Activated CD4-positive, alpha-beta T cell treated with anti-CD3 and anti-CD28 coated beads for 24 hours (primary cell): Measurements from ENCODE around the gene SFXN1.

Experiments used
- DNase-seq, 2 donors: peaks; one replicate each; pipeline ENCODE4 v3.0.0-alpha.2; 2020; ENCODE audit warnings: low read depth in 2 of 2

The SFXN1 gene

DNA sequence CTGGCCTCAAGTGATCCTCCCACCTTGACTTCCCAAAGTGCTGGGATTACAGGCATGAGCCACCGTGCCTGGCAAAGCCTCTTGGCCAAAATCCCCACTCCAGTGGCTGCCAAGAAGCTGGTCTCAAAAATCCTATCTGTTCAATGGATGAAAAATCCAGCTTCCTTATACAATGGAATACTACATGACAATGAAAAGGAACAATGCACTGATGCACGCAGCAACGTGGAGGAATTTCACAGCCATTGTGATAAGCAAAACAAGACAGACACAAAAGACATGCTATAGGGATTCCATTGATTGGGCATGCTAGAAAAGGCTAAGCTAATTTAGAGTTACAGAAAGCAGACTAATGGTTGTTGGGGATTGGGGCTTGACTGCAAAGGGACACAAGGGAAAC is 13.1 kb upstream of the SFXN1 start:
- no peak for DNase-seq

- DNase-seq: no peak
These were observed 11.6 kb upstream of the SFXN1 start for GRCh38 chr5:175466700-175467318.

DNA sequence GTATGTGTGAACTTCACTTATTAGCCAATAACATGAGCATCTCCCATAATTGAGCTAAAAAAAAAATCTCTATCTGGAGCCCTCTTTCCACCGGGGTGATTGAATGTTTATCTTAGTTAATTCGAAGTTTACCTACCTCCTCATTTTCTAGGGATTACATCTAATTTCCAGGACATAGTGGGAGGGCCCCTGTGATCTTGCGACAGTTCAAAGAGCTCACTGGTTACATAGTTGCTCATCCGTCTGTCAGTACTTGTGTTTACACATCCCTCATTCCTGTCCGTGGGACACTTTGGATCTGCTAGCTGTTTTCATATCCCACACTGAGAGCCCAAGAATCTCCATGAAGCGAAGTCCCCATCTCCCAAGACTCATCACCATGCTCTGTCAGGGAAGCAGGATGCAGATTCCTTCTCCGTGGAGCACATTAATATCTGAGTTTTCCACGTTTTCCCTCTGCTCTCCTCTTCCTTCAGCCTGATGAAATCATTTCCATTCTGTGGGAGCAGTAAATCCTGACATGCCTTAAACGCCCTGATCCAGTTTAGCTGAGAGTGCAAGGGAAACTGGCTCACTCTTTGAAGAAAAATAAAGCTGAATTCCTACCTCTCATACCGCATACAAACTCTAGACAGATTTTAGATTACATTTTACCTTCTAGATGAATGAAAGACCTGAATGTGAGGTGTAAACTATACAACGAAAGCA is 10.2 kb upstream of the SFXN1 start:
- no peak for DNase-seq

DNA sequence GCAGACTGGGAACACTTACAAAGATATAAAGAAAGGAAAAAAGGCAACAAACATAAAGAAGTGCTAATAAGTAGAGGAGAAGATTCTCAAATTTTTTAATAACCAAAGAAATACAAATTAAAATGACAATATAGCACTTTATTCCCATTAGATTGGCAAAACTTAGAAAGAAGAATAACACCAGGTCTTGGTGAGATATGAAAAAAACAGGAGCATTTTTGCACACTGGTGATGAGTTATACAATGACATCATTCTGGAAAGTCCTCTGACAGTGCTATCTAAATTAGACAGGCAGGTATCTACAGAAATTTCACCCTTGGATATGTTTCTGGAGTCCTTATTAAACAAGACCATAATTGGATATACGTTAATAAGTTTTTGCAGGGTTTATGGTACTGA is 9.5 kb upstream of the SFXN1 start:
- DNase-seq: no peak

GRCh38 chr5:175469916-175470315 is 8.4 kb upstream of the SFXN1 start:
- no peak for DNase-seq

- DNase-seq: no peak
These were observed 7.6 kb upstream of the SFXN1 start for GRCh38 chr5:175470781-175471180.

- DNase-seq: no peak
These were observed 7.2 kb upstream of the SFXN1 start for GRCh38 chr5:175471196-175471595.

DNA sequence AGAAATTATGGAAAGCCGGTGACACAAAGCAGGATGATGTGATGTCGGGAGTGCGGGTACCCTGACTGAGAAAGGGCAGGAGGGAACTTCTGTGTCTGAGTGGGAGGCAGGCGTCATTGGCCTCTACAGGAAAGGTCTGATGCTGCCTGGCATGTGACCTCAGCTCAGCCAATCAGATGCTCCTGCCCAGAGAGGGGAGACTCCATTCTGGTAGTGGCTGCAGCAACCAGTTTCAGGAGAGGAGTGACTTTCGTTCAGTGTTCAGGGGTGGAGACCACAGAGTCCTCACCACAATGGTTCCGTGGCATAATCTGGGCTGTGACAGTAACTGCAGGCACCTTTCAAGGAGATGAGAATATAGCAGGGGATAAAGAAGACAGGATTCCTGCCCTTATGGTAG is 6.7 kb upstream of the SFXN1 start:
- peak in 1 of 2 donors; percentile 21 for DNase-seq

GRCh38 chr5:175472378-175472777 is 6.0 kb upstream of the SFXN1 start:
- no peak for DNase-seq

DNA sequence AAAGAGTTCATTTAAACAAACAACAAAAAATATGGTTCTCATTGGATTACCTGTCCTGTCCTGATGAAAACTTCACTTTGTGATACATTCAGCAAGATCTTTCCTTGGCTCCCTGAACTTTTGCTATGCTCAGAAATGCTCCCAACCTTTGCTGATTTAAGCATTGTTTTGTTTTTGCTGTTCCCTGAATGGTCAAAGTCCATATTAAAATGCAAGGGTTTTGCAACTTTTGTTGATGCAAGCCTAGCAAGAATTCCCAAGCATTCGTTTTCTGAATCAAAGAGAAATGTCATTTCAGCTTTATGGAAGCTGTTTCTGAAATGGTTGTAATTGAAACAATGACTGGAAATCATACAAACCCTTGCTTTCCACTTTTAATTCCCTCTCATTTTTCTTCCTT is 3.1 kb upstream of the SFXN1 start:
- no peak for DNase-seq

DNA sequence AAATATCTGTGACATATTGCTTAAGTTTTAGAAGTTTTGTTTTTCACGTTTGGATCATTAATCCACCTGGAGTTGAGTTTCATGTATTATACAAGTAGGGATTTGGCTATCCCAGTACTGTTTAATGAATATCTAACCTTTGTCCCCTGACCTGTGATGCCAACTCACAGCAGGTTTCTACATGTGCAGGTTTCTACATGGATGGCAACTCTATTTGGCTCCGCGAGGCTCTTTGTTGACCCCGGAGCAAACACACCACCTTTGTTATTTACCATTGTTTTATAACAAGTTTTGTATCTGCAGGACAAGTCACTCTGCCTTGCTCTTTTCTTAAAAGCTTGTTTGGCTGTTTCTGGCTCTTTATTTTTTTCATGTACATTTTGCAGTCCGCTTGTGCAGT is 920 bp upstream of the SFXN1 start:
- DNase-seq: no peak

- DNase-seq: no peak
These were observed 364 bp upstream of the SFXN1 start for GRCh38 chr5:175478008-175478383.

DNA sequence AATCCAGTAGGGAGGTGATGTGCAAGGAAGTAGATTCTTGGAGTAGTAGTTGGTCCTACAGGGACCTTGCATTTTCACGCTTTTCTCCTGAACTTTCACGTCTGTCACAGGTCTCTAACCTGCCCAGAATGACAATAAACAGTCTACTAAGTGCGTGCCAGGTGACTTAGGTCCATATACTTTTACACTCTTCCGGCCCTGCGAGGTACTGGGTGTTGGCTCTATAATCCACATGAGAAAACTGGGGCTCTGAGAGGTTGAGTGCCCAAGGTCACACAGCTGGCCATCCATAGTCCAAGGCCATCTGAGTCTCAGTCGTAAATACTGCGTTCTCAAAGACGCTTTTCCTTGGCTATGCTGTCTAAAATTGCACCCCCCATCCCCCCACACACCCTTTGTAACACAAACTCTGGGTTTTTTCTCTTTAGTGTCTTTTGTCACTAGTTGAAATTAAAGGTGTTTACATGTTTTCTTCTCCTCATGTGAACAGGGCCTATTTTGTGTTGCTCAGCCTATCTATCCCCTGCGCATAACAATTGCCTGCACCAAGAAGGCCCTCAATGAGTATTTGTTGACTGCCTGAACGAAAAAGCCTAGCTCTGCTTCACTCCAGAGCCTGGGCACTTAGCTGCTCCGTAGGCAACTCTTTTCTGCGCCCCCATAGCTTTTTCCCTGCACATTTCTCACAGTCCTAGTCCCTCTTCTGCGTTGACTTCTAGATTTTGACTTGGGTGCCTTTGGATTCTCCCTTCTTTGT is 943 bp downstream of the SFXN1 start:
- no peak for DNase-seq

- no peak for DNase-seq
These were observed 5.0 kb downstream of the SFXN1 start for GRCh38 chr5:175483337-175483736.

DNA sequence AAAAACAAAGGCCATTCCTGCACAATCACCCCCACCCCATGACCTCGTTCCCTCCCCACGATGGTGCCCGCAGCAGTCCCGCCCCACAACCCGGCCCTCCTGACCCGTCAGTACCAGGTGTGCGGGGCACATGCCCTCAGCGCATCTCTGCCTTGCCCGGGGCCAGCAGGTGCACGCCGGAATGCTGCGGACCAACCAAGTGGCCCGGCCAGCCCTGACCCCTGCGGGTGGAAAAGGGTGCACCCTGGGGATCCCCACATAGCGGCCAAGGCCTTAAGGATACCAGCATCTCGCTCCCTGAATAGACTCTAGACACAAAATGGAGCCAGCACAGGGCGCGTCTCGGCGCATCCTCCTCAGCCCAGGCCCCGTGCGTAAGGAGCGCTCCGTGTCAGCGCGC is 6.0 kb downstream of the SFXN1 start:
- DNase-seq: no peak

GRCh38 chr5:175484829-175485228 is 6.5 kb downstream of the SFXN1 start:
- DNase-seq: no peak

- no peak for DNase-seq
These were observed 7.3 kb downstream of the SFXN1 start for GRCh38 chr5:175485631-175486030.

DNA sequence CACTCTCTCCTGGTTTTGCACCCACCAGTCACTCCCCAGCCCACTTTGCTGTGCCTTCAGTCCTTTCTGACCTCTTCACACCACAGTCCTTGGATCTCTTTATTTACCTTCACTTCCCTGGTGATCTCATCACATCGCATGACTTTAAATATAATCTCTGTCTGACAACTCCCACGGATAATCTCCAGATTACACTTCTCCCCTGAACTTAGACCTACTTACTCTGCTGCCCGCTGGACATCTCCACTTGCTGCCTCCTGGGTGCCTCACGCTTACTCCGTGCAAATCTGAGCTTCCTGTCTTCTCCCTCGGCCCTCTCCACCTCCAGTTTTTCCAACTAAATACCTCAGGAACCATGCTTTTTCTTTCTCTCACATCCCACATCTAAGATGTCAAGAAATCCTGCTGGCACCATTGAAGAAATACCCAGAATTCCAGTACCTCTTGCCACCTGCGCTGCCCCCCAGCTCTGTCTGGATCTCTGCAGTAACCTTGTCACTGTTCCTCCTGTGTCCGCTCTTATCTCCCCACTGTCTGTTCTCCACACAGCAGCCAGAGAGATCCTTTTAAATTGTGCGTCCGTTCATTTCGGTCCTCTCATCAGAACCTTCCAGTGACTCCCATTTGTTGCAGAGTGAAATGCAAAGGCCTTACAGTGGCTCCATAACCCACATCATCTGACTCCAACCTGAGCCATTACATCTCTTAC is 9.3 kb downstream of the SFXN1 start:
- DNase-seq: no peak

DNA sequence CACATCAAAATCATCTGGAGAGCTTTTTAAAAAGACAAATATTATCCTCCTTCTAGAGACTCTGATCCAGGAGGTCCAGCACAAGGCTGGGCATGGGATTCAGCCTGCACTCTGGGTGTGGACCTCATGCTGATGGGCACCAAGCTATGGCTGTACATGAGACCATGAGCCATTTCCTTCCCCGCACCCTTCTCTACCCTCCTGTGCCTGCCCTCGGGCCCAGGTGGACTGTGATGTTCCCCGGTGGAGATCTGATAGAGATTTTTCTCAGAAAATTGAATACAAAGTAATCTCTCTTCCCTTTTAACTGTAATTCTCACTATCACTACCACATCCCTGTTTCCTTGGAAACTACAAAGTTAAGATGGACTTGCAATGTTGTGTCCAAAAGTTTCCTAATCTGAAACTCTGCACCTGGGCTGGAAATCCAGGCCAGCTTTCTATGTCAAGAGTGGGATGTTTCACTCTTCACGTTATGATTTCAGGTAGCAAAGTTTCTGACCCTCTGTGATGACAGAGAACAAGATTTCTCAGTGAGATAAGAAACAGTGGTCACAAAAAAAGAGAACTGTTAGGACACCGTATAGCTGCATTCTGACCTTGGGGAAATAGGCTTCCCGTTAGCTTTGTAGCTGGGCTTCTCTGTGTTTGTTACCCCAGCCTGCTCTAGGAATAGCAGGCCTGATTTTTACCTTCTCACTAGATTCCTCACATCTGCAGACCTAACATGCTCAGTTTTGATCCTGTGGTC is 11.5 kb downstream of the SFXN1 start:
- no peak for DNase-seq

DNA sequence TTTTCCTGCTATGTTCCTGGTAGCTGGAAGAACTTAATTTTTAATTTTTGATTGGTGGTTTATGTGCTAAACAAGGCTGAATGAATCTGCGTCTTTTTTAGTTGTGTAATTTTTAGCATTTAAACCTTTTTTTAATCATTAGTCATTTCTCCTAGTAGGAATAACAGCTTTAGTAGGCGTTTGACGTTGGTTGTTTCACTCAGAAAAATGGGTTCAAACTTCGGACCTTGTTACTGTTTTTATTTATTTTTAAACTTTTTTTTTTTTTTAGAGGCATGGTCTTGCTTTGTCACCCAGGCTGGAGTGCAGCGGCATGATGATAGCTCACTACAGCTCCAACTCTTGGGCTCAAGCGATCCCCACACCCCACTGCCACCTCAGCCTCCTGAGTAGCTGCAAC is 12.9 kb downstream of the SFXN1 start:
- no peak for DNase-seq

- DNase-seq: no peak
These were observed 14.9 kb downstream of the SFXN1 start for GRCh38 chr5:175493260-175493659.

GRCh38 chr5:175493726-175494125 is 15.4 kb downstream of the SFXN1 start:
- no peak for DNase-seq
